HepG2 (cell line): Measurements from ENCODE around the gene RAB6C. TPM values are rescaled to one million over a fixed set of nuclear protein-coding genes. Genes with fewer than 3 reads are reported as not detected.
"Not testable (repeated sequence)": the region's sequence is repeated elsewhere in the genome, so short reads cannot be mapped to it uniquely, and the experiment has no call there.

ENCODE experiments used
- ATAC-seq: fragments of 200-7000 bp; cut with Tn5 transposase; 3 replicates; pipeline ENCODE4 v1.9.1; 2020; ENCODE audit warnings: mild to moderate bottlenecking, moderate library complexity
- BruUV-seq: library from RNA; stranded (reverse); fragments of 400-500 nt; replicated peaks from 2 replicates; lab custom pipeline; 2021; lab: Mats Ljungman, UMichigan
- CTCF ChIA-PET: fragments of 300-600 bp; formaldehyde crosslinking; extraction: SDS; loops from one replicate; lab custom pipeline; 2021; ENCODE audit warnings: low total read pairs, inconsistent platforms, low intra/inter-chr PET ratio; lab: Yijun Ruan, JAX
- POLR2A ChIA-PET: fragments of 350-600 bp; sonication (Branson Sonifier 250); formaldehyde crosslinking; loops from one replicate; lab custom pipeline; 2020; ENCODE audit warnings: antibody characterized with exemption, inconsistent platforms; lab: Yijun Ruan, JAX
- DNase-seq: peaks from one replicate; pipeline ENCODE4 v3.0.0-alpha.2; 2015; ENCODE audit warnings: low spot score
- FAIRE-seq: peaks from 3 replicates; lab custom pipeline; 2011; peaks lifted over from hg19 to GRCh38; lab: Jason Lieb, UNC
- H2AFZ ChIP-seq: one replicate; pipeline ENCODE4 v1.6.1; 2011; ENCODE audit warnings: low read length, inconsistent platforms
- H3K27ac ChIP-seq: fragments of 300-600 bp; 3 replicates; pipeline ENCODE4 v1.8.0; 2011; ENCODE audit warnings: mixed run types, mild to moderate bottlenecking, mixed read lengths, low read length, inconsistent platforms; ENCODE audit not compliant: insufficient read depth; ENCODE audit errors: extremely low read length
- H3K27me3 ChIP-seq, 2 experiments: fragments of 200-600 bp in 1 of 2; 2 replicates in 1 of 2; 3 replicates in 1 of 2; pipeline versions ENCODE4 v1.6.0 to v1.8.0; 2011; ENCODE audit warnings: low read length in 2 of 2, mild to moderate bottlenecking in 2 of 2, moderate library complexity in 2 of 2, inconsistent platforms in 1 of 2; ENCODE audit not compliant: insufficient read depth in 2 of 2, control insufficient read depth in 1 of 2
- H3K36me3 ChIP-seq, 2 experiments: fragments of 200-600 bp in 1 of 2; replicated peaks in 1 of 2; 2 replicates in 1 of 2; 3 replicates in 1 of 2; pipeline versions ENCODE4 v1.5.1 to v1.8.0; 2011; ENCODE audit warnings: low read length in 2 of 2, inconsistent platforms in 1 of 2; ENCODE audit not compliant: insufficient read depth in 2 of 2, control insufficient read depth in 1 of 2
- H3K4me1 ChIP-seq: 2 replicates; pipeline ENCODE4 v1.5.1; 2012; ENCODE audit warnings: low read length, inconsistent platforms; ENCODE audit not compliant: insufficient read depth
- H3K4me2 ChIP-seq: 2 replicates; pipeline ENCODE4 v1.6.0; 2011; ENCODE audit warnings: low read depth, low read length, inconsistent platforms
- H3K4me3 ChIP-seq, 3 experiments: fragments of 200-600 bp in 1 of 3; sonication (generic), shearing (Covaris generic) in 1 of 3; replicated peaks in 1 of 3; 2 replicates each; pipeline ENCODE4 v1.5.1; 2011 to 2016; ENCODE audit warnings: low read length in 3 of 3, inconsistent platforms in 2 of 3, low read depth in 2 of 3, mild to moderate bottlenecking in 2 of 3, control low read depth in 1 of 3, mixed read lengths in 1 of 3; ENCODE audit not compliant: insufficient read depth in 1 of 3
- H3K79me2 ChIP-seq: one replicate; pipeline ENCODE4 v1.6.1; 2011; ENCODE audit warnings: low read length, inconsistent platforms; ENCODE audit not compliant: insufficient read depth
- H3K9ac ChIP-seq: 2 replicates; pipeline ENCODE4 v1.6.0; 2011; ENCODE audit warnings: mild to moderate bottlenecking, low read depth, low read length, inconsistent platforms; ENCODE audit not compliant: insufficient read depth
- H3K9me3 ChIP-seq: 2 replicates; pipeline ENCODE4 v1.5.1; 2012; ENCODE audit warnings: mild to moderate bottlenecking, low read length
- H4K20me1 ChIP-seq: 2 replicates; pipeline ENCODE4 v1.6.0; 2011; ENCODE audit warnings: inconsistent platforms, mild to moderate bottlenecking, low read length, moderate library complexity; ENCODE audit not compliant: insufficient read depth
- SRSF4 ChIP-seq: fragments of 200-400 bp; formaldehyde crosslinking; IDR thresholded peaks from one replicate; pipeline ENCODE4 v1.6.1; 2018; ENCODE audit warnings: mild to moderate bottlenecking, low read depth, low read length, moderate library complexity; ENCODE audit not compliant: poor library complexity, severe bottlenecking
- ZBTB46 ChIP-seq: sonication (generic); formaldehyde crosslinking; IDR thresholded peaks from 2 replicates; pipeline ENCODE4 v1.4.0; 2020; ENCODE audit warnings: mild to moderate bottlenecking, missing genetic modification reagents, borderline replicate concordance
- WGBS: methylation state at CpG from one replicate; pipeline ENCODE4 v1.1.6; 2017; ENCODE audit warnings: low lambda C conversion rate; 5-methylcytosine and 5-hydroxymethylcytosine counted together
- in situ Hi-C: cut with HindIII; loops from 2 replicates; pipeline ENCODE4 v1.10.0; 2017; ENCODE audit warnings: low pct_unique_long_range_greater_than_20kb; ENCODE audit not compliant: extremely low pct_ligation_motif_present
- intact Hi-C: fragments of 100-400 bp; cut with micrococcal nuclease; formaldehyde crosslinking; loops from one replicate; pipeline ENCODE4 v1.10.0; 2022; ENCODE audit not compliant: unreplicated experiment
- polyA plus RNA-seq, 8 experiments: library from polyadenylated mRNA; depleted of rRNA in 3 of 8; stranded (reverse) in 7 of 8; unstranded in 1 of 8; fragments of >200 nt; fragmentation: Illumina TruSeq in 4 of 8; extraction: Trizol in 4 of 8; gene quantifications; 2 replicates each; pipeline versions ENCODE4 v1.2.1 to v1.2.3, GENCODE V29; 2011 to 2016; ENCODE audit warnings: low read depth in 4 of 8, missing spikeins in 1 of 8, mixed read lengths in 1 of 8; ENCODE audit not compliant: insufficient read depth in 1 of 8
- total RNA-seq, 5 experiments: library from RNA; depleted of rRNA; stranded (reverse); fragments of >200 nt; fragmentation: Illumina TruSeq; extraction: Trizol; gene quantifications; 2 replicates each; pipeline ENCODE4 v1.2.3, GENCODE V29; 2016; ENCODE audit warnings: low read depth in 1 of 5
- TF ChIP-seq, protein P1 (sequence below): fragments of 450-650 bp; IDR thresholded peaks from 2 replicates; pipeline ENCODE4 v1.6.1; 2017; ENCODE audit warnings: mild to moderate bottlenecking

Gene RAB6C
- total and polyA plus RNA-seq, 2 of the 13 experiments (the other 11 are each of a cell fraction or from before 2014, with no cell fraction given) = not detected

DNA sequence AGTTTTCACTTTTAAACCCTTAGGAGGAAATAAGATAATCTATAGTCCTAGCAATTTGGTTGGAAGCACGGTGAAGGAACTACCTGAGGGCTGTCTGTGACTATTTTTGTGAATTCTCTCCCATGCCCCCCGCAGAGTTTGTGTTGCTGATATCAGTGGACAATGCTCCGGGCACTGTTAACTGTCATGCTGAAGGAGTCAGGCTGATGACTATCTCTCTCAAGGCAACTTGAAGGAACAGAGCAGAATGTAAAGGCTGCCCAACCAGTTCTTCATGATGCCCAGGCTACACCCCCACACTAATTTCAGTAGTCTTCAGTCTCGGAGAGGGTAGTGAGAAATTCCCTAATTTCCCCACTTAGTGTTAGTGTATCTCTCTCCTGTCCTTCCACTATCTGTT, 21.6 kb upstream of the RAB6C start (continued):
- TF ChIP-seq, protein P1, sequence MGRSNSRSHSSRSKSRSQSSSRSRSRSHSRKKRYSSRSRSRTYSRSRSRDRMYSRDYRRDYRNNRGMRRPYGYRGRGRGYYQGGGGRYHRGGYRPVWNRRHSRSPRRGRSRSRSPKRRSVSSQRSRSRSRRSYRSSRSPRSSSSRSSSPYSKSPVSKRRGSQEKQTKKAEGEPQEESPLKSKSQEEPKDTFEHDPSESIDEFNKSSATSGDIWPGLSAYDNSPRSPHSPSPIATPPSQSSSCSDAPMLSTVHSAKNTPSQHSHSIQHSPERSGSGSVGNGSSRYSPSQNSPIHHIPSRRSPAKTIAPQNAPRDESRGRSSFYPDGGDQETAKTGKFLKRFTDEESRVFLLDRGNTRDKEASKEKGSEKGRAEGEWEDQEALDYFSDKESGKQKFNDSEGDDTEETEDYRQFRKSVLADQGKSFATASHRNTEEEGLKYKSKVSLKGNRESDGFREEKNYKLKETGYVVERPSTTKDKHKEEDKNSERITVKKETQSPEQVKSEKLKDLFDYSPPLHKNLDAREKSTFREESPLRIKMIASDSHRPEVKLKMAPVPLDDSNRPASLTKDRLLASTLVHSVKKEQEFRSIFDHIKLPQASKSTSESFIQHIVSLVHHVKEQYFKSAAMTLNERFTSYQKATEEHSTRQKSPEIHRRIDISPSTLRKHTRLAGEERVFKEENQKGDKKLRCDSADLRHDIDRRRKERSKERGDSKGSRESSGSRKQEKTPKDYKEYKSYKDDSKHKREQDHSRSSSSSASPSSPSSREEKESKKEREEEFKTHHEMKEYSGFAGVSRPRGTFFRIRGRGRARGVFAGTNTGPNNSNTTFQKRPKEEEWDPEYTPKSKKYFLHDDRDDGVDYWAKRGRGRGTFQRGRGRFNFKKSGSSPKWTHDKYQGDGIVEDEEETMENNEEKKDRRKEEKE = no peak
- TF ChIP-seq ZBTB46 (CRISPR knock-in tag) (no peak), SRSF4 (no peak)

DNA sequence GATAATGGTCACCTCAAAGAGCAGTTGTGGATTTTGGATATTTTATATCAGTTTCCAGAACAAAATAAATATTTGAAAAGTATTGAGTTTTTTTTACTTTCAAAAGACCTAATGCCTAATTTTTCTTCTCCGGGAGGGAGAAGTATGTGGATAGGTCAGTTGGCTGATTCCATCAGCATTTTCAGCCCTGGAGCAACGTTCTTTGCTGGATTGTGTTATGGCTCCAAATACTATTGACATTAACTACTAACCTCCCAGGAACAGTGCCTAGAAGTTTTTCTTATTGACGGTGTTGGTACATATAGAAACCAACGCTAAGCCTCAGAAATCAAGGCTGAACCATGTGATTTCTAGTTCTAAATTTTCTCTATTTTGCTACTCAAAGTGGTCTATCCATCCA, 20.7 kb upstream of the RAB6C start:
- in situ Hi-C loops, FAIRE-seq, H3K27me3 ChIP-seq, H3K79me2 ChIP-seq, BruUV-seq, DNase-seq, H2AFZ ChIP-seq, intact Hi-C loops, H4K20me1 ChIP-seq, ATAC-seq, CTCF ChIA-PET, H3K27ac ChIP-seq, H3K4me2 ChIP-seq, H3K36me3 ChIP-seq, POLR2A ChIA-PET, H3K4me3 ChIP-seq, H3K4me1 ChIP-seq, H3K9ac ChIP-seq, H3K9me3 ChIP-seq: not testable (repeated sequence)
- WGBS = 12% methylated on average over 4 of the region's 4 CpGs

- H3K27ac ChIP-seq, POLR2A ChIA-PET, H3K9me3 ChIP-seq, DNase-seq, ATAC-seq, FAIRE-seq, H3K27me3 ChIP-seq, H3K4me1 ChIP-seq, H2AFZ ChIP-seq, CTCF ChIA-PET, H3K36me3 ChIP-seq, H3K9ac ChIP-seq, intact Hi-C loops, H3K4me3 ChIP-seq, BruUV-seq, H3K79me2 ChIP-seq, in situ Hi-C loops, H4K20me1 ChIP-seq, H3K4me2 ChIP-seq: not testable (repeated sequence)
- 2% methylated on average over 4 of the region's 4 CpGs for WGBS
Observed at GRCh38 chr2:129968605-129969004, 10.9 kb upstream of the RAB6C start.
